Ovary (tissue), 3 donors: ENCODE measurements around the gene ARNT2.

Experiments
- CTCF ChIP-seq, 3 donors: fragments of 450-650 bp in 2 of 3; fragments of 200-600 bp in 1 of 3; IDR thresholded peaks; one replicate each; pipeline versions ENCODE4 v1.5.1 to v1.8.0; 2016 to 2022; ENCODE audit warnings: antibody characterized with exemption in 3 of 3, mild to moderate bottlenecking in 1 of 3
- EP300 ChIP-seq: sonication (generic); formaldehyde crosslinking; IDR thresholded peaks from one replicate; pipeline ENCODE4 v1.6.1; 2017; ENCODE audit warnings: antibody characterized with exemption
- POLR2A ChIP-seq: fragments of 450-650 bp; IDR thresholded peaks from one replicate; pipeline ENCODE4 v1.6.1; 2017; ENCODE audit warnings: antibody characterized with exemption, mild to moderate bottlenecking, moderate library complexity
- donor health status: DM: no; HTN: no; CAD: no.

- TF ChIP-seq CTCF (IDR thresholded peaks at IDR 0.05) (no peak), POLR2A (no peak), EP300 (no peak)
These were observed 93.0 kb downstream of the ARNT2 start for GRCh38 chr15:80497221-80497620.
